ENCODE results near the gene PRPF8.

GRCh38 chr17:1724869-1725641, 40.4 kb upstream of the PRPF8 start:
- TF ChIP-seq CTCF (IDR thresholded peaks at IDR 0.05; ENCODE audit: insufficient read depth, low read depth, low read length) (no peak), EZH2 (IDR thresholded peaks at IDR 0.05; ENCODE audit: insufficient read depth, low read length) (no peak)

Data from astrocyte (in vitro differentiated cells and primary cell).